GM12874 (cell line): ENCODE results near the gene NTSR1.

Experiments
- TF ChIP-seq, protein P1 (sequence below): IDR thresholded peaks from 2 replicates; pipeline ENCODE4 v1.5.1; 2011; ENCODE audit warnings: low read depth, mild to moderate bottlenecking, control low read depth, low read length, moderate library complexity; ENCODE audit not compliant: insufficient read depth

NTSR1 gene

DNA sequence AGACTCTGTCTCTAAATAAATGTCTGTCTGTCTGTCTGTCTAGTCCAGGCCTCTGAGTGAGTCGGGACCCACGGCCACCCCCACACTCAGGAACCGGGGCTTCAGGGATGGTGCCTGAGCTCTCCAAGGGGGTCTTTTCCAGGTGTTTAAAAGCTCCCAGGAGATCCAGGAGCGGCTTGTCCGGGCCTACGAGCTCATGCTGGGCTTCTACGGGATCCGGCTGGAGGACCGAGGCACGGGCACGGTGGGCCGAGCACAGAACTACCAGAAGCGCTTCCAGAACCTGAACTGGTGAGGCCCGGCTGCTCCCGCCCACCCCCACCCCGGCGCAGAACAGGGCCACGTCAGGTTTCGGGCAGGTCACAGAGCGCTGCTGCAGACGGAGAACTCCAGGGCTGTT, 102.7 kb downstream of the NTSR1 start:
- TF ChIP-seq, protein P1, sequence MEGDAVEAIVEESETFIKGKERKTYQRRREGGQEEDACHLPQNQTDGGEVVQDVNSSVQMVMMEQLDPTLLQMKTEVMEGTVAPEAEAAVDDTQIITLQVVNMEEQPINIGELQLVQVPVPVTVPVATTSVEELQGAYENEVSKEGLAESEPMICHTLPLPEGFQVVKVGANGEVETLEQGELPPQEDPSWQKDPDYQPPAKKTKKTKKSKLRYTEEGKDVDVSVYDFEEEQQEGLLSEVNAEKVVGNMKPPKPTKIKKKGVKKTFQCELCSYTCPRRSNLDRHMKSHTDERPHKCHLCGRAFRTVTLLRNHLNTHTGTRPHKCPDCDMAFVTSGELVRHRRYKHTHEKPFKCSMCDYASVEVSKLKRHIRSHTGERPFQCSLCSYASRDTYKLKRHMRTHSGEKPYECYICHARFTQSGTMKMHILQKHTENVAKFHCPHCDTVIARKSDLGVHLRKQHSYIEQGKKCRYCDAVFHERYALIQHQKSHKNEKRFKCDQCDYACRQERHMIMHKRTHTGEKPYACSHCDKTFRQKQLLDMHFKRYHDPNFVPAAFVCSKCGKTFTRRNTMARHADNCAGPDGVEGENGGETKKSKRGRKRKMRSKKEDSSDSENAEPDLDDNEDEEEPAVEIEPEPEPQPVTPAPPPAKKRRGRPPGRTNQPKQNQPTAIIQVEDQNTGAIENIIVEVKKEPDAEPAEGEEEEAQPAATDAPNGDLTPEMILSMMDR = no peak

DNA sequence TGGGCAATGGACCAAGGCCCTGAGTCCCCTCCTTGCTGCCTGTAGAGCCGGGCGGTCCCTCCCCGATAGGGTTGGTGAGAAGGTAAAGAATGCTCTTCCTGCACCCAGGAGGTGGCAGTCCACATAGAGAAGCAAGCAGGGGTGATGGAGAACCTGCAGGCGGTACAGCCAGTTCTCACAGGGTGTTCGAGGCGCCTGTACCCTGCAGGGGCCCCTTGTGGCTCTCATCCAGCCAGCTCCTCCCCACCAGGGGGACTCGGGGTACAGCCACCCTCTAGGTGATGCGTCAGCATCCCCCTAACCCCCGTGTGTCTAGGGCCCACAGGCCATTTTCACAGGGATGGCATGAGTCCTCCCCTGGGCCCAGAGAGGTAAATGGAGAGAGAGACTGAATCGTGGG, 103.1 kb downstream of the NTSR1 start:
- TF ChIP-seq, protein P1 = no peak
